ENCODE measurements around the gene SDK1.

GRCh38 chr7:3404501-3404900, 103.4 kb downstream of the SDK1 start:
- TF ChIP-seq CTCF (IDR thresholded peaks at IDR 0.05) (no peak), POLR2A (IDR thresholded peaks at IDR 0.05) (no peak)
